IMR-90 (cell line): ENCODE data around the gene KLHDC9. TPM values are rescaled to one million over a fixed set of nuclear protein-coding genes. Genes with fewer than 3 reads are reported as not detected.

ENCODE experiments used
- ATAC-seq: fragments of 200-7000 bp; cut with Tn5 transposase; 2 replicates; pipeline ENCODE4 v1.9.1; 2020; ENCODE audit warnings: low read depth, mild to moderate bottlenecking, moderate library complexity
- BruUV-seq: library from RNA; stranded (reverse); fragments of 400-500 nt; replicated peaks from 2 replicates; lab custom pipeline; 2021; lab: Mats Ljungman, UMichigan
- CTCF ChIA-PET: fragments of 300-600 bp; formaldehyde crosslinking; extraction: SDS; loops from one replicate; lab custom pipeline; 2021; ENCODE audit warnings: antibody characterized with exemption; lab: Yijun Ruan, JAX
- POLR2A ChIA-PET: fragments of 300-600 bp; sonication (Branson Sonifier 250); formaldehyde crosslinking; loops from one replicate; lab custom pipeline; 2022; ENCODE audit warnings: antibody characterized with exemption; ENCODE audit not compliant: unreplicated experiment; lab: Charles Lee
- DNase-seq: peaks from one replicate; pipeline ENCODE4 v3.0.0; 2013
- H2AFZ ChIP-seq: replicated peaks from 2 replicates; pipeline ENCODE3; 2013; ENCODE audit warnings: low read length, mild to moderate bottlenecking; ENCODE audit not compliant: poor library complexity
- H2AK5ac ChIP-seq: 2 replicates; pipeline ENCODE4 v1.6.1; 2013; ENCODE audit warnings: low read depth, low read length, inconsistent platforms
- H2AK9ac ChIP-seq: replicated peaks from 2 replicates; pipeline ENCODE3; 2013; ENCODE audit warnings: mild to moderate bottlenecking, low read depth, low read length, moderate library complexity; ENCODE audit not compliant: poor library complexity
- H2BK120ac ChIP-seq: 2 replicates; pipeline ENCODE4 v1.6.1; 2013; ENCODE audit warnings: low read depth, low read length, inconsistent platforms
- H2BK15ac ChIP-seq: 3 replicates; pipeline ENCODE4 v1.6.1; 2013; ENCODE audit warnings: low read depth, low read length, inconsistent platforms
- H2BK20ac ChIP-seq: 2 replicates; pipeline ENCODE4 v1.6.1; 2013; ENCODE audit warnings: low read depth, mild to moderate bottlenecking, inconsistent platforms, low read length, moderate library complexity
- H2BK5ac ChIP-seq: 2 replicates; pipeline ENCODE4 v1.6.1; 2013; ENCODE audit warnings: mild to moderate bottlenecking, low read depth, low read length, inconsistent platforms; ENCODE audit not compliant: poor library complexity, severe bottlenecking
- H3K14ac ChIP-seq: replicated peaks from 2 replicates; pipeline ENCODE4 v1.6.1; 2013; ENCODE audit warnings: low read depth, low read length, inconsistent platforms
- H3K18ac ChIP-seq: 2 replicates; pipeline ENCODE4 v1.6.1; 2013; ENCODE audit warnings: low read depth, low read length, control low read depth
- H3K23ac ChIP-seq: 2 replicates; pipeline ENCODE4 v1.6.1; 2013; ENCODE audit warnings: low read depth, low read length, inconsistent platforms
- H3K27ac ChIP-seq: 2 replicates; pipeline ENCODE4 v1.5.1; 2013; ENCODE audit warnings: mild to moderate bottlenecking, control low read depth, low read length; ENCODE audit not compliant: insufficient read depth
- H3K27me3 ChIP-seq: 2 replicates; pipeline ENCODE4 v1.6.1; 2013; ENCODE audit warnings: low read length; ENCODE audit not compliant: control insufficient read depth, insufficient read depth
- H3K36me3 ChIP-seq: 2 replicates; pipeline ENCODE4 v1.6.1; 2013; ENCODE audit warnings: low read length, mixed read lengths; ENCODE audit not compliant: control insufficient read depth, insufficient read depth
- H3K4ac ChIP-seq: 2 replicates; pipeline ENCODE4 v1.6.1; 2013; ENCODE audit warnings: low read depth, low read length, inconsistent platforms
- H3K4me1 ChIP-seq: 2 replicates; pipeline ENCODE4 v1.6.1; 2013; ENCODE audit warnings: low read length, mixed read lengths; ENCODE audit not compliant: control insufficient read depth, insufficient read depth
- H3K4me2 ChIP-seq: 2 replicates; pipeline ENCODE4 v1.6.1; 2013; ENCODE audit warnings: low read depth, mild to moderate bottlenecking, control low read depth, low read length, moderate library complexity
- H3K4me3 ChIP-seq: 2 replicates; pipeline ENCODE4 v1.5.1; 2013; ENCODE audit warnings: low read depth, mild to moderate bottlenecking, control low read depth, low read length, moderate library complexity; ENCODE audit not compliant: insufficient read depth
- H3K56ac ChIP-seq: 2 replicates; pipeline ENCODE4 v1.6.1; 2013; ENCODE audit warnings: low read length, inconsistent platforms; ENCODE audit not compliant: insufficient read depth; ENCODE audit errors: extremely low read depth
- H3K79me1 ChIP-seq, 2 experiments: 2 replicates each; pipeline ENCODE4 v1.6.1; 2013; ENCODE audit warnings: low read length in 2 of 2, inconsistent platforms in 1 of 2, low read depth in 1 of 2
- H3K9ac ChIP-seq: 2 replicates; pipeline ENCODE4 v1.6.1; 2013; ENCODE audit warnings: low read depth, low read length, control low read depth
- H3K9me1 ChIP-seq: 2 replicates; pipeline ENCODE4 v1.6.1; 2013; ENCODE audit warnings: low read length, inconsistent platforms; ENCODE audit not compliant: insufficient read depth
- H3K9me3 ChIP-seq: 2 replicates; pipeline ENCODE4 v1.6.1; 2013; ENCODE audit warnings: low read length; ENCODE audit not compliant: control insufficient read depth, insufficient read depth
- H4K20me1 ChIP-seq: 2 replicates; pipeline ENCODE4 v1.6.1; 2013; ENCODE audit warnings: low read length, inconsistent platforms; ENCODE audit not compliant: insufficient read depth
- H4K5ac ChIP-seq: 2 replicates; pipeline ENCODE4 v1.6.1; 2013; ENCODE audit warnings: mild to moderate bottlenecking, low read depth, low read length, control low read depth
- H4K8ac ChIP-seq, 2 experiments: 2 replicates each; pipeline ENCODE4 v1.6.1; 2013; ENCODE audit warnings: low read depth in 2 of 2, low read length in 2 of 2, control low read depth in 1 of 2, inconsistent platforms in 1 of 2
- H4K91ac ChIP-seq: 2 replicates; pipeline ENCODE4 v1.6.1; 2013; ENCODE audit warnings: low read depth, low read length, inconsistent platforms; ENCODE audit not compliant: insufficient read depth
- BHLHE40 ChIP-seq: fragments of 150-350 bp; IDR thresholded peaks from 2 replicates; pipeline ENCODE4 v1.6.1; 2016; ENCODE audit warnings: mild to moderate bottlenecking, low read depth, low read length
- CEBPB ChIP-seq: IDR thresholded peaks from 2 replicates; pipeline ENCODE4 v1.6.1; 2012; ENCODE audit warnings: low read depth, low read length, improper control_type of control experiment
- CHD1 ChIP-seq: IDR thresholded peaks from 2 replicates; pipeline ENCODE4 v1.6.1; 2012; ENCODE audit warnings: low read depth, low read length, improper control_type of control experiment
- FOS ChIP-seq: fragments of 150-350 bp; IDR thresholded peaks from 2 replicates; pipeline ENCODE4 v1.6.1; 2016; ENCODE audit warnings: low read depth, low read length
- MAFK ChIP-seq: IDR thresholded peaks from 2 replicates; pipeline ENCODE4 v1.6.1; 2012; ENCODE audit warnings: low read depth, low read length, improper control_type of control experiment
- MAZ ChIP-seq: IDR thresholded peaks from 2 replicates; pipeline ENCODE4 v1.6.1; 2012; ENCODE audit warnings: low read depth, mild to moderate bottlenecking, low read length, improper control_type of control experiment, moderate library complexity, borderline replicate concordance
- MXI1 ChIP-seq: IDR thresholded peaks from 2 replicates; pipeline ENCODE4 v1.6.1; 2012; ENCODE audit warnings: low read depth, mild to moderate bottlenecking, low read length, moderate library complexity, borderline replicate concordance
- NFE2L2 ChIP-seq: fragments of 150-350 bp; IDR thresholded peaks from 2 replicates; pipeline ENCODE4 v1.6.1; 2016; ENCODE audit warnings: low read depth, mild to moderate bottlenecking, low read length
- POLR2A ChIP-seq: IDR thresholded peaks from 2 replicates; pipeline ENCODE4 v1.6.1; 2012; ENCODE audit warnings: mild to moderate bottlenecking, low read depth, low read length
- RAD21 ChIP-seq: IDR thresholded peaks from 2 replicates; pipeline ENCODE4 v1.6.1; 2012; ENCODE audit warnings: low read length, improper control_type of control experiment
- RCOR1 ChIP-seq: IDR thresholded peaks from 2 replicates; pipeline ENCODE4 v1.6.1; 2012; ENCODE audit warnings: mild to moderate bottlenecking, low read length, improper control_type of control experiment; ENCODE audit not compliant: insufficient replicate concordance
- RFX5 ChIP-seq: IDR thresholded peaks from 2 replicates; pipeline ENCODE4 v1.8.0; 2012; ENCODE audit warnings: low read depth, mild to moderate bottlenecking, low read length, moderate library complexity
- SMC3 ChIP-seq: fragments of 150-350 bp; IDR thresholded peaks from 2 replicates; pipeline ENCODE4 v1.6.1; 2016; ENCODE audit warnings: low read depth, mild to moderate bottlenecking, antibody characterized with exemption, low read length, moderate library complexity
- WGBS, 2 experiments: methylation state at CpG; one replicate each; pipeline versions ENCODE4 v1.1.5 to v1.1.7; 2013; ENCODE audit warnings: missing lambda C conversion rate in 2 of 2; ENCODE audit not compliant: insufficient read length in 1 of 2; ENCODE audit errors: extremely low coverage in 2 of 2; 5-methylcytosine and 5-hydroxymethylcytosine counted together
- dilution Hi-C: fragments of 300-500 bp; cut with HindIII; formaldehyde crosslinking; loops from one replicate; pipeline ENCODE4 v1.14.3; 2018; ENCODE audit warnings: low sequenced_read_pairs; ENCODE audit not compliant: unreplicated experiment
- in situ Hi-C: fragments of 300-500 bp; cut with MboI; formaldehyde crosslinking; loops from 3 replicates; pipeline ENCODE4 v1.14.3; 2019; ENCODE audit warnings: low sequenced_read_pairs, inconsistent platforms, mixed read lengths
- intact Hi-C: fragments of 100-400 bp; cut with micrococcal nuclease; formaldehyde crosslinking; loops from 2 replicates; pipeline ENCODE4 v1.10.0; 2022
- polyA plus RNA-seq, 3 experiments: library from polyadenylated mRNA; depleted of rRNA; stranded (reverse); fragments of >200 nt; gene quantifications; 2 replicates each; pipeline ENCODE4 v1.2.3, GENCODE V29; 2012; ENCODE audit warnings: low replicate concordance in 1 of 3
- total RNA-seq: library from RNA; depleted of rRNA; stranded (reverse); fragments of >200 nt; gene quantifications from 2 replicates; pipeline ENCODE4 v1.2.3, GENCODE V29; 2012
- TF ChIP-seq, protein P1 (sequence below): conservative IDR thresholded peaks from 2 replicates; pipeline ENCODE4 v1.5.1; 2012; ENCODE audit warnings: mild to moderate bottlenecking, low read depth, low read length, improper control_type of control experiment
- TF ChIP-seq, protein P2 (sequence below): fragments of 150-350 bp; IDR thresholded peaks from 2 replicates; pipeline ENCODE4 v1.6.1; 2017; ENCODE audit warnings: mild to moderate bottlenecking, antibody characterized with exemption, low read length, low read depth
- TF ChIP-seq, protein P3 (sequence below): fragments of 150-350 bp; IDR thresholded peaks from 2 replicates; pipeline ENCODE4 v1.6.1; 2016; ENCODE audit warnings: low read depth, mild to moderate bottlenecking, low read length, moderate library complexity, borderline replicate concordance

KLHDC9 gene
- total and polyA plus RNA-seq, 2 of the 4 experiments (the other 2 are of a cell fraction), result 0.18 to 0.70 TPM

DNA sequence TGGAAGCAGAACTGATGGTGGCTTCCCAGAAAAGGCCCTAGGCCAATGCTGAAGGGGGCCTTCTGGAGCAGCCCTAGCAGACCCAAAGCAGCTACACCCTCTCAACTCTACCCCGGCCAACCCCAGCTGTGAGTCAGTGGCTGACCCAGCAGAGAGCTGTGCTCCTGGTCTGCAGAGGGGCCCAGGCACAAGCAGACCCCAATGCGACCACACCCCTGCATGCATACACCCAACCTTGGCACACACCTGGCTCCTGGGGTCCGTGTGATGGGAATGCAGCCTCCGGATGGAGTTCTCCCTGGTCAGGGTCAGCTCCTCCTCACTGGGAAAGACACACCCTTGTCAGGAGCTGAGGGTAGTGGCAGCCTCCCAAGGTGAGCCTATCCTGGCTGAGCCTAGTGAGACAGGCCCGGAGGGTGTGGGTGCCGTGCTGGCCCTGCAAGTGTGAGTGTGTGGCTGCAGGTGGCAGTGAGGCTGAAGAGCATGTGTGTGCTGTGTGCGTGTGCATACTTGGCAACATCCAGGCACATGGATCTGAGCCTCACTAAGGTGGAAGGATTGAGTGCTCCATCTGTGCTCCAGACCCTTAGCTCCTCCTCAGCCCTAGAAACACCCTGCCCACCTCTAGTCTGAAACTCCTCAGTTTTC is 24.6 kb upstream of the KLHDC9 start:
- H3K23ac ChIP-seq, result no peak overlapping the region
- no peak overlapping the region for H2BK20ac ChIP-seq
- H3K79me1 ChIP-seq, result no peaks in the 10 kb centered on the region
- dilution Hi-C loops (no loop called here), in situ Hi-C loops (no loop called here), intact Hi-C loops (loop anchor here (2.0 kb wide), 1 partner anchor 23 kb away; no protein-coding TSS in a partner anchor)
- no peak overlapping the region for H4K5ac ChIP-seq
- no peak overlapping the region for H2BK5ac ChIP-seq
- H3K4me2 ChIP-seq, result no peak overlapping the region
- no peak overlapping the region for H3K9ac ChIP-seq
- no peak overlapping the region for H3K18ac ChIP-seq
- no peak overlapping the region for H3K4ac ChIP-seq
- no peaks in the 10 kb centered on the region for H3K4me1 ChIP-seq
- no peak overlapping the region for H2BK120ac ChIP-seq
- no peak for TF ChIP-seq RCOR1
- TF ChIP-seq NFE2L2, result no peak
- TF ChIP-seq, protein P1, sequence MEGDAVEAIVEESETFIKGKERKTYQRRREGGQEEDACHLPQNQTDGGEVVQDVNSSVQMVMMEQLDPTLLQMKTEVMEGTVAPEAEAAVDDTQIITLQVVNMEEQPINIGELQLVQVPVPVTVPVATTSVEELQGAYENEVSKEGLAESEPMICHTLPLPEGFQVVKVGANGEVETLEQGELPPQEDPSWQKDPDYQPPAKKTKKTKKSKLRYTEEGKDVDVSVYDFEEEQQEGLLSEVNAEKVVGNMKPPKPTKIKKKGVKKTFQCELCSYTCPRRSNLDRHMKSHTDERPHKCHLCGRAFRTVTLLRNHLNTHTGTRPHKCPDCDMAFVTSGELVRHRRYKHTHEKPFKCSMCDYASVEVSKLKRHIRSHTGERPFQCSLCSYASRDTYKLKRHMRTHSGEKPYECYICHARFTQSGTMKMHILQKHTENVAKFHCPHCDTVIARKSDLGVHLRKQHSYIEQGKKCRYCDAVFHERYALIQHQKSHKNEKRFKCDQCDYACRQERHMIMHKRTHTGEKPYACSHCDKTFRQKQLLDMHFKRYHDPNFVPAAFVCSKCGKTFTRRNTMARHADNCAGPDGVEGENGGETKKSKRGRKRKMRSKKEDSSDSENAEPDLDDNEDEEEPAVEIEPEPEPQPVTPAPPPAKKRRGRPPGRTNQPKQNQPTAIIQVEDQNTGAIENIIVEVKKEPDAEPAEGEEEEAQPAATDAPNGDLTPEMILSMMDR, result no peak
- no peak for TF ChIP-seq FOS
- TF ChIP-seq CHD1, result no peak
- no peak for TF ChIP-seq RFX5
- no peak for TF ChIP-seq POLR2A
- no peak for TF ChIP-seq MXI1
- no peak for TF ChIP-seq MAFK
- TF ChIP-seq, protein P2, sequence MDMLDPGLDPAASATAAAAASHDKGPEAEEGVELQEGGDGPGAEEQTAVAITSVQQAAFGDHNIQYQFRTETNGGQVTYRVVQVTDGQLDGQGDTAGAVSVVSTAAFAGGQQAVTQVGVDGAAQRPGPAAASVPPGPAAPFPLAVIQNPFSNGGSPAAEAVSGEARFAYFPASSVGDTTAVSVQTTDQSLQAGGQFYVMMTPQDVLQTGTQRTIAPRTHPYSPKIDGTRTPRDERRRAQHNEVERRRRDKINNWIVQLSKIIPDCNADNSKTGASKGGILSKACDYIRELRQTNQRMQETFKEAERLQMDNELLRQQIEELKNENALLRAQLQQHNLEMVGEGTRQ, result no peak
- no peak for TF ChIP-seq RAD21
- no peak for TF ChIP-seq BHLHE40
- TF ChIP-seq CEBPB, result no peak
- TF ChIP-seq, protein P3, sequence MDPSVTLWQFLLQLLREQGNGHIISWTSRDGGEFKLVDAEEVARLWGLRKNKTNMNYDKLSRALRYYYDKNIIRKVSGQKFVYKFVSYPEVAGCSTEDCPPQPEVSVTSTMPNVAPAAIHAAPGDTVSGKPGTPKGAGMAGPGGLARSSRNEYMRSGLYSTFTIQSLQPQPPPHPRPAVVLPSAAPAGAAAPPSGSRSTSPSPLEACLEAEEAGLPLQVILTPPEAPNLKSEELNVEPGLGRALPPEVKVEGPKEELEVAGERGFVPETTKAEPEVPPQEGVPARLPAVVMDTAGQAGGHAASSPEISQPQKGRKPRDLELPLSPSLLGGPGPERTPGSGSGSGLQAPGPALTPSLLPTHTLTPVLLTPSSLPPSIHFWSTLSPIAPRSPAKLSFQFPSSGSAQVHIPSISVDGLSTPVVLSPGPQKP, result no peak
- no peak for TF ChIP-seq SMC3
- no peak for TF ChIP-seq MAZ
- WGBS, 2 experiments, result 81% methylated on average over 3 of the region's 7 CpGs; no CpG with 5 or more reads in 1 of the 2 experiments
- H3K27ac ChIP-seq, result no peak overlapping the region
- BruUV-seq, result no TSS peak
- no peak overlapping the region for H4K91ac ChIP-seq
- H3K56ac ChIP-seq, result no peak overlapping the region
- no peak overlapping the region for H3K4me3 ChIP-seq
- H4K20me1 ChIP-seq, result no peaks in the 10 kb centered on the region; the same call in none of the 2 replicates
- peak overlapping the region; percentile 23 for H2AFZ ChIP-seq
- H2BK15ac ChIP-seq, result no peak overlapping the region
- ATAC-seq (no peak), DNase-seq (no peak)
- ChIA-PET CTCF (interaction anchor here (0.5 to 0.7 kb wide), 2 partner anchors 23 to 190 kb away, joined by 3 read pairs; no protein-coding TSS in a partner anchor), POLR2A (no interaction called here)
- H2AK5ac ChIP-seq, result no peak overlapping the region
- no peaks in the 10 kb centered on the region for H3K9me1 ChIP-seq
- H3K9me3 ChIP-seq, result no peaks in the 10 kb centered on the region
- no peaks in the 10 kb centered on the region for H3K27me3 ChIP-seq
- no peak overlapping the region for H3K14ac ChIP-seq
- no peak overlapping the region for H4K8ac ChIP-seq
- no peaks in the 10 kb centered on the region for H3K36me3 ChIP-seq
- peak overlapping the region; percentile 28 for H2AK9ac ChIP-seq
